HepG2 (cell line): Measurements from ENCODE around the gene ZNF17.

Experiments used
- ZSCAN29 ChIP-seq: sonication (generic); formaldehyde crosslinking; conservative IDR thresholded peaks from 2 replicates; pipeline ENCODE4 v1.4.0; 2020; ENCODE audit warnings: mild to moderate bottlenecking, missing genetic modification reagents
- TF ChIP-seq, protein P1 (sequence below): sonication (generic); formaldehyde crosslinking; IDR thresholded peaks from 2 replicates; pipeline ENCODE4 v1.4.0; 2020; ENCODE audit warnings: missing genetic modification reagents

- TF ChIP-seq, protein P1, sequence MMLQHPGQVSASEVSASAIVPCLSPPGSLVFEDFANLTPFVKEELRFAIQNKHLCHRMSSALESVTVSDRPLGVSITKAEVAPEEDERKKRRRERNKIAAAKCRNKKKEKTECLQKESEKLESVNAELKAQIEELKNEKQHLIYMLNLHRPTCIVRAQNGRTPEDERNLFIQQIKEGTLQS (CRISPR knock-in tag), result no peak
- no peak for TF ChIP-seq ZSCAN29
Observed at GRCh38 chr19:57382806-57383488, 28.0 kb upstream of the ZNF17 start.
